Placental pericyte (primary cell): ENCODE measurements around the gene RBM48. TPM values are rescaled to one million over a fixed set of nuclear protein-coding genes. Genes with fewer than 3 reads are reported as not detected.

Source experiments
- total RNA-seq: library from RNA; depleted of rRNA; stranded (reverse); fragments of >200 nt; gene quantifications from 2 replicates; pipeline ENCODE4 v1.2.3, GENCODE V29; 2012

Gene RBM48
- total RNA-seq = 4.8 and 9.3 TPM in 2 replicates

GRCh38 chr7:92528188-92528957, at the start of gene RBM48, which contains the start of gene PEX1:
Gene RBM48 (plus strand): TSS chr7:92528795. CDS start chr7:92528814, 19 bp downstream.
Gene PEX1 (minus strand): TSS chr7:92528520. CDS start chr7:92528435, 85 bp downstream.

Other genes starting within 250 kb of the RBM48 start
- gene GATAD1, start 81.3 kb upstream of the RBM48 start, total RNA-seq = 21.8 and 24.3 TPM in 2 replicates
- not detected in 2 replicates for gene ERVW-1, start 50.8 kb upstream of the RBM48 start, total RNA-seq
- 10.9 and 15.7 TPM in 2 replicates for gene PEX1, start 275 bp upstream of the RBM48 start, total RNA-seq
- gene FAM133B, start 61.6 kb downstream of the RBM48 start, total RNA-seq = 11.4 and 19.6 TPM in 2 replicates